DMS79 (cell line): ENCODE results near the gene OVCA2.

Source experiments
- DNase-seq: peaks from one replicate; lab custom pipeline; 2025; lab: John Stamatoyannopoulos, UW

Gene OVCA2

GRCh38 chr17:2087597-2088211 lies 45.9 kb downstream of the OVCA2 start:
- no peak for DNase-seq

GRCh38 chr17:2089021-2089422 lies 47.2 kb downstream of the OVCA2 start:
- no peak for DNase-seq

GRCh38 chr17:2090210-2090641 lies 48.4 kb downstream of the OVCA2 start:
- DNase-seq: no peak

GRCh38 chr17:2090804-2091534 lies 49.1 kb downstream of the OVCA2 start:
- DNase-seq: no peak

GRCh38 chr17:2092253-2092652 lies 50.4 kb downstream of the OVCA2 start:
- no peak for DNase-seq
